GM18505 (cell line): Measurements from ENCODE around the gene GAMT.

Experiments used
- ATAC-seq: cut with Tn5 transposase; IDR thresholded peaks from one replicate; pipeline ENCODE4 v1.9.1; 2021; ENCODE audit not compliant: unreplicated experiment
- POLR2A ChIP-seq: IDR thresholded peaks from 4 replicates; pipeline ENCODE4 v1.6.1; 2011; ENCODE audit warnings: borderline replicate concordance; ENCODE audit not compliant: insufficient read depth, insufficient read length; ENCODE audit errors: extremely low read depth

Gene GAMT

GRCh38 chr19:1407528-1408299 lies 6.4 kb upstream of the GAMT start, which contains the start of gene DAZAP1:
Gene DAZAP1, plus strand, starts transcription at chr19:1407586. Its CDS starts 188 bp downstream, at chr19:1407774.
- ATAC-seq: peak; percentile 3
- TF ChIP-seq POLR2A: no peak

- ATAC-seq: peak; percentile 79
- TF ChIP-seq POLR2A: peak; percentile 76
Measured at GRCh38 chr19:1406774-1407527, 5.6 kb upstream of the GAMT start.

GRCh38 chr19:1402411-1403070 lies 1.2 kb upstream of the GAMT start:
- no peak for ATAC-seq
- no peak for TF ChIP-seq POLR2A

- TF ChIP-seq POLR2A: no peak
- no peak for ATAC-seq
Measured at GRCh38 chr19:1401889-1402217, 511 bp upstream of the GAMT start.

- ATAC-seq: no peak
- no peak for TF ChIP-seq POLR2A
Measured at GRCh38 chr19:1400281-1401137, 833 bp downstream of the GAMT start.

- no peak for ATAC-seq
- TF ChIP-seq POLR2A: no peak
Measured at GRCh38 chr19:1399745-1400144, 1.6 kb downstream of the GAMT start.

GRCh38 chr19:1399079-1399478 lies 2.3 kb downstream of the GAMT start:
- no peak for ATAC-seq
- no peak for TF ChIP-seq POLR2A

GRCh38 chr19:1397838-1398237 lies 3.5 kb downstream of the GAMT start:
- ATAC-seq: no peak
- TF ChIP-seq POLR2A: no peak

GRCh38 chr19:1396768-1397679 lies 4.3 kb downstream of the GAMT start:
- ATAC-seq: no peak
- no peak for TF ChIP-seq POLR2A

- no peak for ATAC-seq
- no peak for TF ChIP-seq POLR2A
Measured at GRCh38 chr19:1396019-1396767, 5.1 kb downstream of the GAMT start.

- ATAC-seq: no peak
- no peak for TF ChIP-seq POLR2A
Measured at GRCh38 chr19:1395194-1396018, 5.9 kb downstream of the GAMT start.
